Activated naive CD4-positive, alpha-beta T cell treated with anti-CD3 and anti-CD28 coated beads for 36 hours (primary cell): ENCODE data around the gene TRAFD1. TPM values are rescaled to one million over a fixed set of nuclear protein-coding genes. Genes with fewer than 3 reads are reported as not detected.

ENCODE experiments used
- CTCF ChIA-PET: fragments of 350-600 bp; sonication (Branson Sonifier 250); formaldehyde crosslinking; loops from one replicate; lab custom pipeline; 2021; ENCODE audit warnings: antibody characterized with exemption; lab: Charles Lee
- DNase-seq: peaks from one replicate; pipeline ENCODE4 v3.0.0-alpha.2; 2020
- H3K27ac Mint-ChIP-seq: one replicate; pipeline ENCODE4 v1.8.0; 2021; ENCODE audit warnings: mild to moderate bottlenecking, mixed read lengths
- H3K27me3 Mint-ChIP-seq: one replicate; pipeline ENCODE4 v1.8.0; 2021; ENCODE audit warnings: low read depth, mixed read lengths
- H3K36me3 Mint-ChIP-seq: one replicate; pipeline ENCODE4 v1.8.0; 2021; ENCODE audit warnings: low read depth, mixed read lengths
- H3K4me1 Mint-ChIP-seq: one replicate; pipeline ENCODE4 v1.8.0; 2021; ENCODE audit warnings: low read depth, mixed read lengths
- H3K4me3 Mint-ChIP-seq: one replicate; pipeline ENCODE4 v1.8.0; 2021; ENCODE audit warnings: mild to moderate bottlenecking, moderate library complexity, mixed read lengths
- H3K9me3 Mint-ChIP-seq: one replicate; pipeline ENCODE4 v1.8.0; 2021; ENCODE audit warnings: mixed read lengths
- intact Hi-C: fragments of 100-400 bp; cut with micrococcal nuclease; formaldehyde crosslinking; loops from one replicate; pipeline ENCODE4 v1.15.1; 2023
- total RNA-seq, 2 experiments: library from RNA; stranded (reverse); gene quantifications; one replicate each; pipeline ENCODE4 v1.2.3, GENCODE V29; 2021

Gene TRAFD1
- total RNA-seq, 2 experiments from 2014 or later = 49.6 to 55.7 TPM

DNA sequence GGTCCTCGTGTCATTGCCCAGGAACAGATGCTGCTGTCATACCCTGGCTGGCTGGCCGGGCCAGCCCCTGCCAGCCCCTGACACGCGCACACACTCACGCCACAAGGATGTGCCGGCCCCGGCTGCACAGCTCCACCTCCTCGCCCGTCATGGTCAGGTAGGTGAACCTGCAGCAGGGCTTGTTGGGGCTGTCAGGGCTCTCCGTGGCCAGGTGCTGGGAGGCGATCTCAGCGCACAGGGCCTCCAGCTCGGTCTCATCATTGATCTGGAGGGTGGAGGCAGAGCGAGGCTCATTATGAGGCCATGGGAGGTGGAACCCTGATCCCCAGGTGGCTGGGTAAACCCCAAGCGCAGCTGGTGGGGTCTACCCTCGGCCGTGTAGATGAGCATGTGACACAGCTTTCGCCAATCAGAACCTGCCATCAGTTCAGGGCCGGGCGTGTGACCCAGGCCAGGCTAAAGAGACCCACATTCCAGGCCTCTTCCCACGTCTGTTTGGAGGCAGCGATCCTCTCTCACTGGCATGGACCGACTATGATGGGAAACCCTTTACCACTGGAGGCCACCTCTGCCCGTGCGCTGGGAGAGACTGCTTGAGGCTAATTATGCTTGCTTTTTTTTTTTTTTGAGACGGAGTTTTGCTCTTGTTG is 38.8 kb downstream of the TRAFD1 start:
- Mint-ChIP-seq H3K27me3 (no peaks in the 10 kb centered on the region), H3K36me3 (peaks cover 30% of the 10 kb centered on the region), H3K9me3 (peaks cover 4% of the 10 kb centered on the region), H3K27ac (no peak overlapping the region), H3K4me3 (no peak overlapping the region), H3K4me1 (peaks cover 4% of the 10 kb centered on the region)
- intact Hi-C loops = no loop called here
- DNase-seq = no peak
- CTCF ChIA-PET = no interaction called here

DNA sequence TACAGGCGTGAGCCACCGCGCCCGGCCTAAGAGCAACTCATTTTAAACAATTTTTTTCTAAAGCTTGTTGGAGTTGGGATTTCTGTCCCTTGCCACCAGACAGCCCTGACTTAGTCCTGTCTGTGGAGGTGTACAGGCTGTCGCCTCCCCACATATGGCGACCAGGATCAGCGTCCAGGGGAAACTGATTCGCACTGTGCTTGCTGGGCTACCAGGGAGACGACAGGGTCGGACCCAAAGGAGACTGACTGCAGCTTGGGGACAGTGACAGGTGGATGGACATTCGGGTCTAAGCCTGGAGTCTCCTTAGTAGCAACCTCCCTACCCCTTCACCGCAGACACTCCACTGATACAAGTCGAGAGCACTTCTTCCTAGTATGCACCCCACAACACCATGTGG is 40.3 kb downstream of the TRAFD1 start:
- CTCF ChIA-PET = interaction anchor here (1.1 to 1.2 kb wide), 2 partner anchors 33 to 245 kb away, joined by 3 read pairs; no protein-coding TSS in a partner anchor
- no peak overlapping the region for H3K27ac Mint-ChIP-seq
- DNase-seq = no peak
- intact Hi-C loops = no loop called here
- no peaks in the 10 kb centered on the region for H3K27me3 Mint-ChIP-seq
- H3K4me1 Mint-ChIP-seq = no peaks in the 10 kb centered on the region
- H3K36me3 Mint-ChIP-seq = peaks cover 19% of the 10 kb centered on the region
- no peaks in the 10 kb centered on the region for H3K9me3 Mint-ChIP-seq
- no peak overlapping the region for H3K4me3 Mint-ChIP-seq

DNA sequence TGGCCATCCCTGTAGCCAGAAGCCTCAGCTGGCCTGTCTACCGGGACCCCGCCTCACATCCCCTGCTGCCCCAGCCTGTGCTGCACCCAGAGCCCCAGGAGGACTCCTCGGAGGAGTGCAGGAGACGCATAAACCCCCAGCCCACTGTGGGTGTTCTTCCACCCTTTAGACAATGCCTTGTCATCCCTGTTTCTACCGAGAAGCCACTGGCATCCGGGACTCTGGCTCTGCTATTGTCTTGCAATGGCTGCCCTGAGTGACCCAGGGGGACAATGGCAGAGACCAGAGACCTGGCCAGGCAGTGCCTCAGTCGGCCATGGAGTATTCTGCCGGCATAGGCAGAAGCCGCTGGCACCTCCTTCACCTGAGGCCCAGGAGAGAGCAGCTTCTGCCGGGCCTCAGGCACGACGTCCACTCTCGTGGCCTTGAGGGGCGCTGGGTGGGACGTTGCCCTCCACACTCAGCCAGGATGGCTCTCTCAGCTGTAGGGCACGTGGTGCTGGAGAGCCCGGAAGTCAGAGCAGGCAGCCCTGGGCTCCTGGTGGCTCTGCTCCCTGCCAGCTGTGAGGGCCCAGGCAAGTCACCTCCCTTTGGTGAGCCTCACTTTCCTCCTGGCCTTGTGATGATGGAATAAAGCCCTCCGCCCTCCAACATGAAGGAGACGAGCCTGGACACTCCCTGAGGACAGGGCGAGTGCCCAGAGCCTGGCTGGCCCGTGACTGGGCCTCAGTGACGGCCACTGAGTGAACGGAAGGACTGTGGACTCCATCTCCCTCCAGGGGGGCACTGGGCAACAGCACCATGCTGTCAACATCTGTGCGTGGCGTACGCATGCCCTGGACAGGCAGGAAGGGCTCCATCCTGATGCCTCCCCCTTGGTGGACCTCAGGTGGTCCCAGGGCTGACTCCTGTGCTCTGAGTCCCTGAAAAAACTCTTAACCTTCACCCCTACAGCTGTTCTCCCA is 41.0 kb downstream of the TRAFD1 start:
- no peak overlapping the region for H3K27ac Mint-ChIP-seq
- H3K4me3 Mint-ChIP-seq = no peak overlapping the region
- intact Hi-C loops = no loop called here
- H3K4me1 Mint-ChIP-seq = no peaks in the 10 kb centered on the region
- no peak for DNase-seq
- peaks cover 14% of the 10 kb centered on the region for H3K36me3 Mint-ChIP-seq
- CTCF ChIA-PET = interaction anchor here (1.2 kb wide), 1 partner anchor 245 kb away, joined by 3 read pairs; no protein-coding TSS in a partner anchor
- H3K9me3 Mint-ChIP-seq = no peaks in the 10 kb centered on the region
- no peaks in the 10 kb centered on the region for H3K27me3 Mint-ChIP-seq

DNA sequence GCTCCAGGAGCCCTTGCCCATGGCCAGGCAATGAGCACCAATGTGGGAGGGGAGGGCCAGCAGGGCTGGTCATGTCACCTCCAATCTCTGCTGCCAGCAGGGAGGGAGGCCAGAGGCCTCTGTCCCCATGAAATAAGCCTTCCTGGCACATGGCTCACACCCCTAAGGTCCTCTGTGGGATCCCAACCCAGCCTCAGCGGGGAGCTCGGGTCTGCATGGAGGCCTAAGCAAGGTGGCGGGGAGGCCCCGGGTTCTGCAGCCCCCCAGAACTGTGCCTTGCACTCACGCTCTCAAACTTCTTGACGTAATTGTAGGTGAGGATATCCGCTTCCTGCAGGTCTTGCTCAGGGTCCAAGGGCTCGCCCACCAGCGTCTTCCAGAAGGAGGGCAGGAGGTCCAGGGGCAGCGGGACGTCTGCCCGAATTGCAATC is 41.7 kb downstream of the TRAFD1 start:
- no peaks in the 10 kb centered on the region for H3K27me3 Mint-ChIP-seq
- no peaks in the 10 kb centered on the region for H3K4me1 Mint-ChIP-seq
- CTCF ChIA-PET = no interaction called here
- intact Hi-C loops = no loop called here
- no peaks in the 10 kb centered on the region for H3K9me3 Mint-ChIP-seq
- H3K36me3 Mint-ChIP-seq = peaks cover 9% of the 10 kb centered on the region
- H3K4me3 Mint-ChIP-seq = no peak overlapping the region
- no peak overlapping the region for H3K27ac Mint-ChIP-seq
- DNase-seq = no peak

DNA sequence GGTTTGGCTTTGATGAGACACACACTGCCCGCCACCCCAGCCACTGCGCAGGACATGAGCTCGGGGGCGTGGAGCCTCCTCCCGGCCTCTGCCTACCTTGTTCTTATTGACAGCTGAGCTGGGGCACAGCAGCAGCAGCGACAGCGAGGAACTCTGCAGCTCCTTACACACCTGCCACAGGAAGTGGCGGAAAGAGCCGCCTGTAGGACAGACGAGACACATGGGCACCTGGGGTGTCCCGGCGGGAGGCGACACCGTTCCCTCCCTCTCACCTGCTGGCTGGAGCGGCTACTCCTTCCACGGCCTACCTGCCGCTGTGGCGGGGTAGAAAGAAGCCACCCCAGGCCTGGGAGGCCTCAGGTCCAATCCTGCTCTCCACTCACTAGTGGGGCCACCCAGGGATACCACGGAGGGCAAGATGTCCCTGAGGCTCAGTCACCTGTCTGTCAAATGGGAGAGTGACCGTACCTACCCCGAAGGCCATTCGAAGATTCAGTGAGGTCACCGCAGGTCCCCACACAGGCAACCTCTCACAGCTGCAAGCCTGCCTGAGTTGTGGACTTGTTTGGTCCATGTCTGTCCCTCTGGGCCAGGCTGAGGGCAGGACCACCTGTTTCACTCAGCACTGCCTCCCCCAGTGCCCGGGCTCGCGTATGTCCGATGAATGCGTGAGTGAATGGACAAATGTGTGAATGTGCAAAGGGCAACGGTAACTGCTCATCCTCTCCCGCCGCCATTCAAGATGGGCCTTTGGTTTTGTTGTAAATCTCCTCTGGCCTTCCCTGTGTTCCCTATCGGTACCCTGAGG is 42.6 kb downstream of the TRAFD1 start:
- no peaks in the 10 kb centered on the region for H3K27me3 Mint-ChIP-seq

DNA sequence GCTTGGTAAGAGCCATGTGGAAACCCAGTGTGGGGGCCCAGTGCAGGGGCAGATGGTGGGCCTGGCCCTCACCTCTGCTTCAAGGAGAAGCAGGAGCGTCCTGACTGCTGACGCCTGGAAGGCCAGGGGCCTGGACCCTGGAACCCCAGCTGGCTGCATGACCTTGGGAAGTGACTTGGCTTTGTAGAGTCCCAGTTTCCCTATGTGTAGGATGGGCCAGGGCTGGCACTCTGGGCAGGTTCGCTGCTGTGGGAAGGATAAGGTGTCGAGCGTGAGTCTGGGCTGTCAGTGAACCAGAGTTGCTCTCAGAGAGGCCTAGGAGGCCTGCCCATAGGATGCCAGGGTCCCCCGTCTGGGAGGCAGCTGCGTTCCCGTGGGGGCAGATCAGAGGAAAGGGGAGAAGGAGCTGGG is 43.2 kb downstream of the TRAFD1 start:
- Mint-ChIP-seq H3K27ac (no peak overlapping the region), H3K36me3 (peaks cover 5% of the 10 kb centered on the region), H3K27me3 (no peaks in the 10 kb centered on the region), H3K4me3 (no peak overlapping the region), H3K4me1 (no peaks in the 10 kb centered on the region), H3K9me3 (no peaks in the 10 kb centered on the region)
- intact Hi-C loops = no loop called here
- CTCF ChIA-PET = no interaction called here
- no peak for DNase-seq

More for the DNA sequence above, 42.6 kb downstream of the TRAFD1 start:
- Mint-ChIP-seq H3K27ac (no peak overlapping the region), H3K9me3 (no peaks in the 10 kb centered on the region), H3K4me3 (no peak overlapping the region), H3K4me1 (no peaks in the 10 kb centered on the region), H3K36me3 (peaks cover 5% of the 10 kb centered on the region)
- intact Hi-C loops = no loop called here
- CTCF ChIA-PET = no interaction called here
- DNase-seq = no peak

DNA sequence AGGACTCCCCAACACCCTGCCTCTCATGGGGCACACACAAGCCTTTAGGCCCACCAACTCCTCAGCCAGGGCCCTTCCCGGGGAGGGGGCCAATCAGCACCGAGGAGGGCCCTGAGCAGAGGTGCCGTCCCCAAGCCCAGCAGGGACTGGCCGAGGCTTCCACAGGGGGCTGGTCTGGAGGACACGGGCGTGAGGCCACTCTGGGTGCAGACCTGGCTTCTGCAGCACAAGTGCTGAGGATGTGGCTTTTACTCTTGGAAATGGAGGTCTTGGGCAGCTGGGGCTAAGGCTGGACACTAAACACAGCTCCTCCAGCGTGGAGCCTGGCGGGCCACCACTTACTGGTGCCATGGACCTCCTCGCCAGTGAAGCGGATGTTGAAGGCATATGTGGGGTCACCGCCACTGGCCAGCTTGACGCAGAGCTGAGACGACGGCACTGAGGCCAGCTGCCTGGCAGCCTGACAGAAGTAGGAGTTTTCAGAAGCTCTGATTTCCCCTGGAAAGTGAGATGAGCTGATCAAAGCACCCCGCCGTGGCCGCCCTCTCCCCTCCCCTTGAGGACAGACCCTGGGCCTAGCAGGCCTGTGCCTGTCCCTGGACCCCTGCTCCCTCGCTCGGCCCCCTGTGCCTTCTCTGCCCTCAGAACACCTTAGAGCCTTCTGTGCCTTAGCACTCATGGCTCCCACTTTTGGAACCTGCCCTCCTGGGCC is 44.0 kb downstream of the TRAFD1 start:
- peak overlapping the region; percentile 30 for H3K27ac Mint-ChIP-seq
- H3K4me1 Mint-ChIP-seq = no peaks in the 10 kb centered on the region
- CTCF ChIA-PET = interaction anchor here (0.7 to 0.8 kb wide), 2 partner anchors 57 to 231 kb away, joined by 3 to 4 read pairs; no protein-coding TSS in a partner anchor
- no peaks in the 10 kb centered on the region for H3K27me3 Mint-ChIP-seq
- peaks cover 5% of the 10 kb centered on the region for H3K36me3 Mint-ChIP-seq
- no peaks in the 10 kb centered on the region for H3K9me3 Mint-ChIP-seq
- H3K4me3 Mint-ChIP-seq = no peak overlapping the region
- DNase-seq = no peak
- intact Hi-C loops = no loop called here

DNA sequence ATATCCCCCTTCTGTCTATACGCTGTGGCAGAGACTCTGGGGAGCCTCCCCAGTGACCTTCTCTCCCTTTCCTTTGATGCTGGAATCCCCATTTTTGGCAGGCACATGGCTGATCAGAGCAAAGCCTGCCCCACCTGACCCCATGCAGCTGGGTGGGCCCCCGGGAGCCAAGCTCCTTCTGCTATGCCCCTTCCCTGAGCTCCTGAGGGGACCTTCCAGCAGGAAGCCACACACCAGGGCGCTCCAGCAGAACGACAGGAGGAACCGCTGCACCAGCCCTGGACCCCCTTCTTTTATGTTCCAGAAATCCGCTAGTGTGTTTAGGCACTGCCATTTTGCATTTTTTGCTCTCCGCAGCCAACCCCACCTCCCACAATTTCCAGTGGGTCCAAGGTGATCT is 44.6 kb downstream of the TRAFD1 start:
- intact Hi-C loops = loop anchor here (1.0 kb wide), 1 partner anchor 225 kb away; no protein-coding TSS in a partner anchor
- no peaks in the 10 kb centered on the region for H3K27me3 Mint-ChIP-seq
- H3K36me3 Mint-ChIP-seq = peaks cover 5% of the 10 kb centered on the region
- H3K27ac Mint-ChIP-seq = no peak overlapping the region
- no peaks in the 10 kb centered on the region for H3K4me1 Mint-ChIP-seq
- CTCF ChIA-PET = interaction anchor here (0.7 to 0.8 kb wide), 2 partner anchors 58 to 232 kb away, joined by 3 to 4 read pairs; no protein-coding TSS in a partner anchor
- no peak for DNase-seq
- no peaks in the 10 kb centered on the region for H3K9me3 Mint-ChIP-seq
- no peak overlapping the region for H3K4me3 Mint-ChIP-seq

DNA sequence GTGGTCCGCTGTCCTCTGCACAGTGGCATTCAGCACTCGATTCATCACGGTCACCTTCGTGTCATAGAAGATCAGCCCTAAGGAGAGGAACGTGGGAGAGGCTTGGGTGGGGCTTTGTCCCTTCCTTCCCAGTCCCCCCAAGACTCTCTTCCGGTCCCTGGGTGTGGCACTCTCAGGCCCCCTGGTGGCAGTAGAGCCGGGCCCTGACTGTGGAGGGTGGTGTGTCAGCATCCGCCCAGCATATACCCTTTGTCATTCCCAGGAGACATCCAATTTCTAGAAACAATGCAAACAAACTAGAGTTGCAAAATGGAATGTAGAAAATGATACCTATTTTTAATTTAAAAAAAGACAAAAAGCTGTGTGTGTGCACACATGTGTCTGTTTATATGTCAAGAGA is 45.0 kb downstream of the TRAFD1 start:
- peaks cover 5% of the 10 kb centered on the region for H3K36me3 Mint-ChIP-seq
- DNase-seq = peak; percentile 62

DNA sequence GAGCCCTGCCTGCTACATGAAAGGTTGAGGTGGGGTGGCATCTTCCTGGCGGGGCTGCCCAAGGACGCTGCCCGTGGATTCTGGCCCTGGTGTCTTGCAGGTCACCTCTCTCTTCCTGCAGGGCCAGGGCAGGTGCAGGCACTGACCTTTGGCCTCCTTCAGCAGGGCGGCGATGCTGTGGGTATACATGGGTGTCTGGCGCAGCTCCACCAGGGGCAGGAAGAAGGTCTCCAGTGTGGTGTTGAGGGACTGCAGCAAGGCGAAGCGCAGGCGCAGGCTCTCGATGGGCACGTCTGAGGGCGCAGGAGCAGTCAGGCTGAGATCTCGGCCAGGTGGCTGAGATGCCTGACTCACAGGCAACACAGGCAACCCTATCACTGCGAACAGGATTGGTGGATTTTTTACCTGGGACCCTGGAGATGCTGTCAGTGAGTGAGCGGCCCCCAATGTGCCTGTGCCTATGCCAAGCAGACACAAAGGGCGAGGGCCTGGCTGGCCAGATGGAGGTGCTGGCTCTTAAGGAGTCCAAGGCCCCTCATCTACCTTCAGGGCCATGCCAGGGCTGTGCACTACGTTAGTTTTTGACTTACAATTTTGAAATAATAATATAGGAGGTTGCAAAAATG is 45.7 kb downstream of the TRAFD1 start:
- Mint-ChIP-seq H3K4me1 (no peaks in the 10 kb centered on the region), H3K9me3 (no peaks in the 10 kb centered on the region), H3K27ac (no peak overlapping the region), H3K27me3 (no peaks in the 10 kb centered on the region), H3K36me3 (peaks cover 8% of the 10 kb centered on the region), H3K4me3 (no peak overlapping the region)
- CTCF ChIA-PET = interaction anchor here (0.6 kb wide), 1 partner anchor 62 kb away, joined by 3 read pairs; no protein-coding TSS in a partner anchor
- DNase-seq = no peak
- intact Hi-C loops = loop anchor here (1.0 kb wide), 1 partner anchor 226 kb away; no protein-coding TSS in a partner anchor

More for the DNA sequence above, 45.0 kb downstream of the TRAFD1 start:
- Mint-ChIP-seq H3K27ac (no peak overlapping the region), H3K4me3 (no peak overlapping the region), H3K27me3 (no peaks in the 10 kb centered on the region), H3K4me1 (no peaks in the 10 kb centered on the region), H3K9me3 (no peaks in the 10 kb centered on the region)
- intact Hi-C loops = loop anchor here (1.0 kb wide), 1 partner anchor 225 kb away; no protein-coding TSS in a partner anchor
- CTCF ChIA-PET = interaction anchor here (0.6 to 0.8 kb wide), 2 partner anchors 61 to 232 kb away, joined by 3 to 4 read pairs; no protein-coding TSS in a partner anchor
